GM12873 (cell line): ENCODE results near the gene CCDC51.
A peak's percentile ranks its signal among the peaks of the same experiment; 100 is the strongest.

Experiments used
- TF ChIP-seq, protein P1 (sequence below): IDR thresholded peaks from 2 replicates; pipeline ENCODE4 v1.5.1; 2012; ENCODE audit warnings: low read depth, mild to moderate bottlenecking, moderate library complexity, low read length, control low read depth; ENCODE audit not compliant: insufficient read depth; ENCODE audit errors: missing control alignments

Gene CCDC51

DNA sequence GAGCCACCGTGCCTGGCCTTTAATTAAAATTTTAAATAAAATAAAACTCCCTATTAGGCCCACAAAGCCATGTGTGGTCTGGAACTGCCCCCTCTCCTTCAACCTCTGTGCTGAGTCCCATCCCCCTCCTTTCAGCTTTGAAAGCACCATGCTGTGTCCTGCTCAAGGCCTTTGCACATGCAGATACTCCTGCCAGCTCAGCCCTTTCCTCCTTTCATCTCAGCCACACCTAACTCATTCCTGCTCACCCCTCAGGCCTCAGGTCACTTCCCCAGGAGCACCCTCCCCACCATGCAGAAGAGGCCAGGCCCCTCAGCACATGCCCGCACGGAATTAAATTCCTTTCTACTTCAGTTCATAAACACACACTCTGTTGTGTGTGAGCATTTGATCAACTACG is 34.7 kb upstream of the CCDC51 start:
- TF ChIP-seq, protein P1, sequence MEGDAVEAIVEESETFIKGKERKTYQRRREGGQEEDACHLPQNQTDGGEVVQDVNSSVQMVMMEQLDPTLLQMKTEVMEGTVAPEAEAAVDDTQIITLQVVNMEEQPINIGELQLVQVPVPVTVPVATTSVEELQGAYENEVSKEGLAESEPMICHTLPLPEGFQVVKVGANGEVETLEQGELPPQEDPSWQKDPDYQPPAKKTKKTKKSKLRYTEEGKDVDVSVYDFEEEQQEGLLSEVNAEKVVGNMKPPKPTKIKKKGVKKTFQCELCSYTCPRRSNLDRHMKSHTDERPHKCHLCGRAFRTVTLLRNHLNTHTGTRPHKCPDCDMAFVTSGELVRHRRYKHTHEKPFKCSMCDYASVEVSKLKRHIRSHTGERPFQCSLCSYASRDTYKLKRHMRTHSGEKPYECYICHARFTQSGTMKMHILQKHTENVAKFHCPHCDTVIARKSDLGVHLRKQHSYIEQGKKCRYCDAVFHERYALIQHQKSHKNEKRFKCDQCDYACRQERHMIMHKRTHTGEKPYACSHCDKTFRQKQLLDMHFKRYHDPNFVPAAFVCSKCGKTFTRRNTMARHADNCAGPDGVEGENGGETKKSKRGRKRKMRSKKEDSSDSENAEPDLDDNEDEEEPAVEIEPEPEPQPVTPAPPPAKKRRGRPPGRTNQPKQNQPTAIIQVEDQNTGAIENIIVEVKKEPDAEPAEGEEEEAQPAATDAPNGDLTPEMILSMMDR, result no peak

DNA sequence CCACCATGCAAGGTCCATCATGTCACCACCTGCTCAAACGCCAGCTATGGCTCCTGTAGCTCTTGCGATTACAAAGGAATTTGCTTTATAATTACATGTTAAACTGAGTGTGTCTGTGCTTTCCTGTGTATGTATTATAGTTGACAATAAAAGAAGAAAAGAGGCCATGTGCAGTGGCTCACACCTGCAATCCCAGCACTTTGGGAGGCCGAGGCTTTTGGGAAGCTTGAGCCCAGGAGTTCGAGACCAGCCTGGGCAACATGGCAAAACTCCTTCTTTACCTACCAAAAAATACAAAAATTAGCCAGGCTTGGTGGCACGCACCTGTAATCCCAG is 33.7 kb upstream of the CCDC51 start:
- TF ChIP-seq, protein P1, result no peak

DNA sequence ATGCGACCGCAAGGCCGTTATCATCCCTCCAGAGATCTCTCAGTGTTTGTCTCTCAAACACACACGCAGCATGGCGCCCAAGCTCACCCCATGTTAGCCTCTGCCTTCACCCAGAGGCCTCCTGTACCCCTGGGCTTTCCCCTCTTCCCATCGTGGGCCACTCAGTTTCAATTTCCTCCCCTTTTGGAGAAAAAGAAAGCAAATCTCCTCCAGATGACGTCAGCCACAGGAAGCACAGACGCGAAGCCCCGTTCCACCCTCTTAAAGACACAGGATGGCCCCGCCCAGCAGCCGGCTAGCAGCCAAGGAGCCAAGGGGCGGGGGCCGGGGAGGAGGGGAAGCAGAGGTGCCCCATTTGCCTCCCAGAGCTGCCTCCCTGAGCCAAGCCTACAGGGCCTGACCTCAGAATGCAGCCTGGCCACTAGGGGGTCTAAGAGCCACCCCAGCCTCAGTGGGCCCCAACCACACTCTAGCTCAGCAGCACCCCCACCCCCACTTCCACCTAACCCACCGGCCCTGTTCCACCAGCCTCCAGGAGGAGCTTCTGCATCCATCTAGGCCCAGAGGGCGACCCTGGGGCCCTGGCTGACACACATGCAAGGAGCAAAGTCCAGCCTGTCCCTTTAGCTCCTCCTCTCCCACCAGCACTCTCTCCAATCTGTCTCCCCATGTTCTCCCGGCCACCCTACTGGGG is 33.2 kb upstream of the CCDC51 start:
- TF ChIP-seq, protein P1, result peak; percentile 70

DNA sequence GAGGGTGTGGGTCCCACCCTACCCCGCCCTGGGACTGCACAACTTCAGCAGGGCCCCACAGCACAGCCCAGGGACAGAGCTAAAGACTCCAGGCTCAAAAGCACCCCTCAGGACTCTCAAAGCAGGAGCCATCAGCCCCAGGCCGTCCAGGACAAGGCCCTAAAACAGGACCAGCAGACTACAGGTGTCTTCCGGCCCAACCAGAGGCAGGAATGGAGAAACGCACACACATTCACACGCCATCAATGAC is 32.7 kb upstream of the CCDC51 start:
- TF ChIP-seq, protein P1, result no peak

DNA sequence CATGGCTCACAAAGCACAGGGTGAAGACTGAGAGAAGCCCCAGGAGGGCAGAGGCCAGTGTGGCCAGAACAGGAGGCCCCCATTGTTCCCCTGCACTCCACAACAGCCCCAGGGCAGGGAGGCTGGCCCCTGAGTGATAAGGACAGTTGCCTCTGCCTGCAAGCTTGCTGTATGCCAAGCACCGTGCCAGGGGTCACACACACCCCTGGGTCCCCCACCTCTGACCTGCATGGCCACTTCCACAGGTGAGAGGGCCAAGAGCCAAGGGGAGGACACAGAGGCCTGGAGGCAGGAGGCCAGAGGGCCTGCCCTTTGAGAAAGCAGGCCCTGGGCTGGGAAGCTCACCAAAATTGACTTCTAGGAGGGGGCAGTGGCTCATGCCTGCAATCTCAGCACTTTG is 30.4 kb upstream of the CCDC51 start:
- TF ChIP-seq, protein P1, result no peak

DNA sequence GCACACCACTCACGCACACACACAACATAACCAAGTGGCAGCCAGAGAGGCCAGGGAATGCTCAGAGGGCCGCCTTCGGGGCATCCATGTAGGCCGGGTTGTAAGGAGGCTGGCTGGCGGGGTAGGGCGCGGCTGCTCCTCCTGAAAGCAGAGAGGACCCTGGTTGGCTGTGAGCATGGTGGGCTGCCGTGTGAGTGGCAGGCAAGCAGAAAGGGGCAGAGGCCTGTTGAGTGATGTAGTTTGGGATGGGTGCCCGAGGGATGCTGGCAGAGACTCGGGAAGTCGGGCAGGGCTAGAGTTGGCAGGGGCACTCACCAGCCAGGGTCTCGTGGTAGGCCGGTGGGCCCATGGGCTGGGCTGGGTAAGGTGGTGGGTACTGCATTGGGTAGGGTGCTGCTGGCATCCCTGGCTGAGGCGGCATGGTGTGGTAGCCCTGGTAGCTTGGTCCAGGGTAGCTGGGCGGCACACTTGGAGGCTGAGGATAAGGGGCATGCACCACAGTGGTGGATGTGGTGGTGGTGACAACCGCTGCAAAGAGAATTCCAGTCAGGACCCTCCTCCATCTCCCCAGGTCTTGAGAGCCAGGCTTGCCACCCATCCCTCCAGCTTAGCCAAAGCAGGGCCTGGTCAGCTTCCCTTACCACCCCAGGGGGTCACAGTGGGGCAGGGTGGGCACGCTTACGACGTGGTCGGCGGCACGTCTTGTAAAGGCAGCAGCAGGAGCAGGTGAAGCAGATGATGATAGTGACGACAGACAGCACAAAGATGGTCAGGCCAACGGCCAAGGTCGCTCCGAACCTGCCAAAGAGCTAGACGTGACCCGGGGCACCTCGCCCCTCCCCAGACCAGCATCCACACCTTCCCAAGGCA is 29.4 kb upstream of the CCDC51 start:
- TF ChIP-seq, protein P1, result no peak

DNA sequence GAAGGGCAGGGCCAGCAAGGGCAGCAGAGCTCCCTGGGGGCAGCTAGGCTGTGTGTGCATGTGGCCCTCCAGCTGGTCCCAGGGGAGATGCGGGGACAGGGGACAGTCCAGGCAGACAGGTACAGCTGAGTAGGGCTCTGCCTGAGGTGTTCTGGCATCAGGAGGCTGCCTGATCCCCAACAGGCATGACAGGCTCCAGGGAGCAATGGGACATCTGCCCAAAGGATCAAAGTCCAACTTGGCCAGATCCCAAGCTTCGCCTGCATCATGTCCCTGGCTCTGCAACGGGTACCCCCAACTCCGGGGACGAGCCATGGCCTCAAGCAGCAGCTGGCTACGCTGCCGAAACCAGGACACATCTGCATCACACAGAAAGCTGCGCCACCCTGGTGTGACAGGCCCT is 28.4 kb upstream of the CCDC51 start:
- TF ChIP-seq, protein P1, result no peak
